HepG2 (cell line): ENCODE results near the gene ANKRD27. TPM values are rescaled to one million over a fixed set of nuclear protein-coding genes. Genes with fewer than 3 reads are reported as not detected.

Experiments used
- ATAC-seq: fragments of 200-7000 bp; cut with Tn5 transposase; 3 replicates; pipeline ENCODE4 v1.9.1; 2020; ENCODE audit warnings: mild to moderate bottlenecking, moderate library complexity
- BruUV-seq: library from RNA; stranded (reverse); fragments of 400-500 nt; replicated peaks from 2 replicates; lab custom pipeline; 2021; lab: Mats Ljungman, UMichigan
- CTCF ChIA-PET: fragments of 300-600 bp; formaldehyde crosslinking; extraction: SDS; loops from one replicate; lab custom pipeline; 2021; ENCODE audit warnings: low total read pairs, inconsistent platforms, low intra/inter-chr PET ratio; lab: Yijun Ruan, JAX
- POLR2A ChIA-PET: fragments of 350-600 bp; sonication (Branson Sonifier 250); formaldehyde crosslinking; loops from one replicate; lab custom pipeline; 2020; ENCODE audit warnings: antibody characterized with exemption, inconsistent platforms; lab: Yijun Ruan, JAX
- DNase-seq: peaks from one replicate; pipeline ENCODE4 v3.0.0-alpha.2; 2015; ENCODE audit warnings: low spot score
- FAIRE-seq: peaks from 3 replicates; lab custom pipeline; 2011; peaks lifted over from hg19 to GRCh38; lab: Jason Lieb, UNC
- H2AFZ ChIP-seq: one replicate; pipeline ENCODE4 v1.6.1; 2011; ENCODE audit warnings: low read length, inconsistent platforms
- H3K27ac ChIP-seq: fragments of 300-600 bp; 3 replicates; pipeline ENCODE4 v1.8.0; 2011; ENCODE audit warnings: mixed run types, mild to moderate bottlenecking, mixed read lengths, low read length, inconsistent platforms; ENCODE audit not compliant: insufficient read depth; ENCODE audit errors: extremely low read length
- H3K27me3 ChIP-seq, 2 experiments: fragments of 200-600 bp in 1 of 2; 2 replicates in 1 of 2; 3 replicates in 1 of 2; pipeline versions ENCODE4 v1.6.0 to v1.8.0; 2011; ENCODE audit warnings: low read length in 2 of 2, mild to moderate bottlenecking in 2 of 2, moderate library complexity in 2 of 2, inconsistent platforms in 1 of 2; ENCODE audit not compliant: insufficient read depth in 2 of 2, control insufficient read depth in 1 of 2
- H3K36me3 ChIP-seq, 2 experiments: fragments of 200-600 bp in 1 of 2; replicated peaks in 1 of 2; 2 replicates in 1 of 2; 3 replicates in 1 of 2; pipeline versions ENCODE4 v1.5.1 to v1.8.0; 2011; ENCODE audit warnings: low read length in 2 of 2, inconsistent platforms in 1 of 2; ENCODE audit not compliant: insufficient read depth in 2 of 2, control insufficient read depth in 1 of 2
- H3K4me1 ChIP-seq: 2 replicates; pipeline ENCODE4 v1.5.1; 2012; ENCODE audit warnings: low read length, inconsistent platforms; ENCODE audit not compliant: insufficient read depth
- H3K4me2 ChIP-seq: 2 replicates; pipeline ENCODE4 v1.6.0; 2011; ENCODE audit warnings: low read depth, low read length, inconsistent platforms
- H3K4me3 ChIP-seq, 3 experiments: fragments of 200-600 bp in 1 of 3; sonication (generic), shearing (Covaris generic) in 1 of 3; replicated peaks in 1 of 3; 2 replicates each; pipeline ENCODE4 v1.5.1; 2011 to 2016; ENCODE audit warnings: low read length in 3 of 3, inconsistent platforms in 2 of 3, low read depth in 2 of 3, mild to moderate bottlenecking in 2 of 3, control low read depth in 1 of 3, mixed read lengths in 1 of 3; ENCODE audit not compliant: insufficient read depth in 1 of 3
- H3K79me2 ChIP-seq: one replicate; pipeline ENCODE4 v1.6.1; 2011; ENCODE audit warnings: low read length, inconsistent platforms; ENCODE audit not compliant: insufficient read depth
- H3K9ac ChIP-seq: 2 replicates; pipeline ENCODE4 v1.6.0; 2011; ENCODE audit warnings: mild to moderate bottlenecking, low read depth, low read length, inconsistent platforms; ENCODE audit not compliant: insufficient read depth
- H3K9me3 ChIP-seq: 2 replicates; pipeline ENCODE4 v1.5.1; 2012; ENCODE audit warnings: mild to moderate bottlenecking, low read length
- H4K20me1 ChIP-seq: 2 replicates; pipeline ENCODE4 v1.6.0; 2011; ENCODE audit warnings: inconsistent platforms, mild to moderate bottlenecking, low read length, moderate library complexity; ENCODE audit not compliant: insufficient read depth
- AGO2 ChIP-seq: fragments of 200-400 bp; formaldehyde crosslinking; optimal IDR thresholded peaks from 2 replicates; pipeline ENCODE3; 2017; ENCODE audit warnings: mild to moderate bottlenecking, low read depth, low read length, moderate library complexity
- ETV5 ChIP-seq: IDR thresholded peaks from 2 replicates; pipeline ENCODE4 v1.6.1; 2018; ENCODE audit warnings: missing biosample characterization, missing genetic modification reagents, inconsistent platforms, borderline replicate concordance
- GABPA ChIP-seq, 2 experiments: IDR thresholded peaks; 2 replicates each; pipeline ENCODE4 v1.6.1; 2011 to 2016; ENCODE audit warnings: low read depth in 2 of 2, low read length in 1 of 2, missing biosample characterization in 1 of 2, missing genetic modification characterization in 1 of 2
- MED8 ChIP-seq: sonication (generic); formaldehyde crosslinking; IDR thresholded peaks from 2 replicates; pipeline ENCODE4 v1.8.1; 2023; ENCODE audit warnings: mild to moderate bottlenecking, missing genetic modification reagents; ENCODE audit not compliant: insufficient replicate concordance
- NFAT5 ChIP-seq: sonication (generic); formaldehyde crosslinking; IDR thresholded peaks from 2 replicates; pipeline ENCODE4 v1.4.0; 2020; ENCODE audit warnings: missing genetic modification reagents
- TCF7 ChIP-seq: sonication (generic); IDR thresholded peaks from 2 replicates; pipeline ENCODE4 v1.6.1; 2016; ENCODE audit warnings: antibody characterized with exemption, low read depth
- ZMAT3 ChIP-seq: sonication (generic); formaldehyde crosslinking; conservative IDR thresholded peaks from 2 replicates; pipeline ENCODE4 v1.7.0; 2021; ENCODE audit warnings: missing genetic modification reagents
- ZNF766 ChIP-seq: sonication (generic); formaldehyde crosslinking; IDR thresholded peaks from 2 replicates; pipeline ENCODE4 v1.5.0; 2020; ENCODE audit warnings: missing genetic modification reagents, borderline replicate concordance
- ZNF850 ChIP-seq: sonication (generic); formaldehyde crosslinking; conservative IDR thresholded peaks from 2 replicates; pipeline ENCODE4 v1.9.0; 2021; ENCODE audit warnings: mild to moderate bottlenecking, missing genetic modification reagents
- WGBS: methylation state at CpG from one replicate; pipeline ENCODE4 v1.1.6; 2017; ENCODE audit warnings: low lambda C conversion rate; 5-methylcytosine and 5-hydroxymethylcytosine counted together
- in situ Hi-C: cut with HindIII; loops from 2 replicates; pipeline ENCODE4 v1.10.0; 2017; ENCODE audit warnings: low pct_unique_long_range_greater_than_20kb; ENCODE audit not compliant: extremely low pct_ligation_motif_present
- intact Hi-C: fragments of 100-400 bp; cut with micrococcal nuclease; formaldehyde crosslinking; loops from one replicate; pipeline ENCODE4 v1.10.0; 2022; ENCODE audit not compliant: unreplicated experiment
- polyA plus RNA-seq, 8 experiments: library from polyadenylated mRNA; depleted of rRNA in 3 of 8; stranded (reverse) in 7 of 8; unstranded in 1 of 8; fragments of >200 nt; fragmentation: Illumina TruSeq in 4 of 8; extraction: Trizol in 4 of 8; gene quantifications; 2 replicates each; pipeline versions ENCODE4 v1.2.1 to v1.2.3, GENCODE V29; 2011 to 2016; ENCODE audit warnings: low read depth in 4 of 8, missing spikeins in 1 of 8, mixed read lengths in 1 of 8; ENCODE audit not compliant: insufficient read depth in 1 of 8
- total RNA-seq, 5 experiments: library from RNA; depleted of rRNA; stranded (reverse); fragments of >200 nt; fragmentation: Illumina TruSeq; extraction: Trizol; gene quantifications; 2 replicates each; pipeline ENCODE4 v1.2.3, GENCODE V29; 2016; ENCODE audit warnings: low read depth in 1 of 5
- TF ChIP-seq, protein P1 (sequence below): conservative IDR thresholded peaks from 2 replicates; pipeline ENCODE4 v1.6.1; 2018; ENCODE audit warnings: missing genetic modification reagents
- TF ChIP-seq, protein P2 (sequence below): sonication (generic); formaldehyde crosslinking; IDR thresholded peaks from 2 replicates; pipeline ENCODE4 v1.5.1; 2020; ENCODE audit warnings: missing genetic modification reagents, mild to moderate bottlenecking, borderline replicate concordance
- TF ChIP-seq, protein P3 (sequence below): sonication (generic); formaldehyde crosslinking; conservative IDR thresholded peaks from 2 replicates; pipeline ENCODE4 v1.4.0; 2020; ENCODE audit warnings: mild to moderate bottlenecking, missing genetic modification reagents, moderate library complexity

ANKRD27 gene
- total and polyA plus RNA-seq, 2 of the 13 experiments (the other 11 are each of a cell fraction or from before 2014, with no cell fraction given), result 22.2 to 23.7 TPM

DNA sequence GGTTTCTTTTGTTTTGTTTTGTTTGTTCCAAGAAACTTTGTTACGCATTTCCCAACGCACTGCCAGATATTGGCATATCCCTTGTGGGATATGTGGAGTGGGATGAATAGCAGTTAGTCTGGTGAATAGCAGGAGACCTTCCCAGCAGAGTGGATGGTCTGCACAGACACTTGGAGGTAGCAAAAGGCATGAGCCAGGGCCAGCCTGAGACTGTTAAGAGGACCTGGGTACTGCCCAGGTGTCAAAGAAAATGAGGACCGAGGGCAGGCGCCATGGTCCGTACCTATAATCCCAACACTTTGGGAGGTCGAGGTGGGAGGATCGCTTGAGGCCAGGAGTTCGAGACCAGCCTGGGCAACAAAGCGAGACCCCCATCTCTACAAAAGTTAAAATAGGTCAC is 107.5 kb downstream of the ANKRD27 start:
- H3K4me2 ChIP-seq, result no peak overlapping the region
- WGBS, result 50% methylated on average over 9 of the region's 9 CpGs
- no peak for TF ChIP-seq ETV5
- TF ChIP-seq, protein P1, sequence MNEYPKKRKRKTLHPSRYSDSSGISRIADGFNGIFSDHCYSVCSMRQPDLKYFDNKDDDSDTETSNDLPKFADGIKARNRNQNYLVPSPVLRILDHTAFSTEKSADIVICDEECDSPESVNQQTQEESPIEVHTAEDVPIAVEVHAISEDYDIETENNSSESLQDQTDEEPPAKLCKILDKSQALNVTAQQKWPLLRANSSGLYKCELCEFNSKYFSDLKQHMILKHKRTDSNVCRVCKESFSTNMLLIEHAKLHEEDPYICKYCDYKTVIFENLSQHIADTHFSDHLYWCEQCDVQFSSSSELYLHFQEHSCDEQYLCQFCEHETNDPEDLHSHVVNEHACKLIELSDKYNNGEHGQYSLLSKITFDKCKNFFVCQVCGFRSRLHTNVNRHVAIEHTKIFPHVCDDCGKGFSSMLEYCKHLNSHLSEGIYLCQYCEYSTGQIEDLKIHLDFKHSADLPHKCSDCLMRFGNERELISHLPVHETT (CRISPR knock-in tag), result no peak
- no peak for TF ChIP-seq NFAT5 (CRISPR knock-in tag)
- TF ChIP-seq, protein P2, sequence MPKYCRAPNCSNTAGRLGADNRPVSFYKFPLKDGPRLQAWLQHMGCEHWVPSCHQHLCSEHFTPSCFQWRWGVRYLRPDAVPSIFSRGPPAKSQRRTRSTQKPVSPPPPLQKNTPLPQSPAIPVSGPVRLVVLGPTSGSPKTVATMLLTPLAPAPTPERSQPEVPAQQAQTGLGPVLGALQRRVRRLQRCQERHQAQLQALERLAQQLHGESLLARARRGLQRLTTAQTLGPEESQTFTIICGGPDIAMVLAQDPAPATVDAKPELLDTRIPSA (CRISPR knock-in tag), result no peak
- TF ChIP-seq ZNF850, result no peak
- no peak for TF ChIP-seq AGO2
- no peak for TF ChIP-seq GABPA (IDR thresholded peaks at IDR 0.05; ENCODE audit: low read depth, low read length)
- no peak for TF ChIP-seq GABPA (CRISPR knock-in tag; IDR thresholded peaks at IDR 0.05; ENCODE audit: low read depth)
- TF ChIP-seq TCF7, result no peak
- TF ChIP-seq, protein P3, sequence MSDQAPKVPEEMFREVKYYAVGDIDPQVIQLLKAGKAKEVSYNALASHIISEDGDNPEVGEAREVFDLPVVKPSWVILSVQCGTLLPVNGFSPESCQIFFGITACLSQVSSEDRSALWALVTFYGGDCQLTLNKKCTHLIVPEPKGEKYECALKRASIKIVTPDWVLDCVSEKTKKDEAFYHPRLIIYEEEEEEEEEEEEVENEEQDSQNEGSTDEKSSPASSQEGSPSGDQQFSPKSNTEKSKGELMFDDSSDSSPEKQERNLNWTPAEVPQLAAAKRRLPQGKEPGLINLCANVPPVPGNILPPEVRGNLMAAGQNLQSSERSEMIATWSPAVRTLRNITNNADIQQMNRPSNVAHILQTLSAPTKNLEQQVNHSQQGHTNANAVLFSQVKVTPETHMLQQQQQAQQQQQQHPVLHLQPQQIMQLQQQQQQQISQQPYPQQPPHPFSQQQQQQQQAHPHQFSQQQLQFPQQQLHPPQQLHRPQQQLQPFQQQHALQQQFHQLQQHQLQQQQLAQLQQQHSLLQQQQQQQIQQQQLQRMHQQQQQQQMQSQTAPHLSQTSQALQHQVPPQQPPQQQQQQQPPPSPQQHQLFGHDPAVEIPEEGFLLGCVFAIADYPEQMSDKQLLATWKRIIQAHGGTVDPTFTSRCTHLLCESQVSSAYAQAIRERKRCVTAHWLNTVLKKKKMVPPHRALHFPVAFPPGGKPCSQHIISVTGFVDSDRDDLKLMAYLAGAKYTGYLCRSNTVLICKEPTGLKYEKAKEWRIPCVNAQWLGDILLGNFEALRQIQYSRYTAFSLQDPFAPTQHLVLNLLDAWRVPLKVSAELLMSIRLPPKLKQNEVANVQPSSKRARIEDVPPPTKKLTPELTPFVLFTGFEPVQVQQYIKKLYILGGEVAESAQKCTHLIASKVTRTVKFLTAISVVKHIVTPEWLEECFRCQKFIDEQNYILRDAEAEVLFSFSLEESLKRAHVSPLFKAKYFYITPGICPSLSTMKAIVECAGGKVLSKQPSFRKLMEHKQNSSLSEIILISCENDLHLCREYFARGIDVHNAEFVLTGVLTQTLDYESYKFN (CRISPR knock-in tag), result no peak
- TF ChIP-seq ZMAT3, result no peak
- TF ChIP-seq ZNF766 (CRISPR knock-in tag), result no peak
- TF ChIP-seq MED8 (CRISPR knock-in tag), result no peak

More for the DNA sequence above, 107.5 kb downstream of the ANKRD27 start:
- H3K79me2 ChIP-seq, result no peaks in the 10 kb centered on the region
- ChIA-PET CTCF (no interaction called here), POLR2A (no interaction called here)
- H3K9me3 ChIP-seq, result no peaks in the 10 kb centered on the region
- no peaks in the 10 kb centered on the region for H3K27me3 ChIP-seq
- no peak overlapping the region for H3K27ac ChIP-seq
- H2AFZ ChIP-seq, result no peak overlapping the region
- no peaks in the 10 kb centered on the region for H4K20me1 ChIP-seq
- H3K4me1 ChIP-seq, result no peaks in the 10 kb centered on the region
- DNase-seq (no peak), ATAC-seq (no peak), FAIRE-seq (no peak)
- intact Hi-C loops (no loop called here), in situ Hi-C loops (loop anchor here (10.0 kb wide), 2 partner anchors 273 to 1893 kb away; no protein-coding TSS in a partner anchor)
- H3K36me3 ChIP-seq, result no peaks in the 10 kb centered on the region
- no TSS peak for BruUV-seq
- no peak overlapping the region for H3K9ac ChIP-seq
- no peak overlapping the region for H3K4me3 ChIP-seq
